NCI-H2196 treated with DMSO at 0.1 percent for 48 hours (cell line): ENCODE measurements around the gene PGS1.

Experiments
- DNase-seq: peaks from one replicate; lab custom pipeline; 2025; ENCODE audit not compliant: unreplicated experiment; lab: John Stamatoyannopoulos, UW

PGS1 gene

DNA sequence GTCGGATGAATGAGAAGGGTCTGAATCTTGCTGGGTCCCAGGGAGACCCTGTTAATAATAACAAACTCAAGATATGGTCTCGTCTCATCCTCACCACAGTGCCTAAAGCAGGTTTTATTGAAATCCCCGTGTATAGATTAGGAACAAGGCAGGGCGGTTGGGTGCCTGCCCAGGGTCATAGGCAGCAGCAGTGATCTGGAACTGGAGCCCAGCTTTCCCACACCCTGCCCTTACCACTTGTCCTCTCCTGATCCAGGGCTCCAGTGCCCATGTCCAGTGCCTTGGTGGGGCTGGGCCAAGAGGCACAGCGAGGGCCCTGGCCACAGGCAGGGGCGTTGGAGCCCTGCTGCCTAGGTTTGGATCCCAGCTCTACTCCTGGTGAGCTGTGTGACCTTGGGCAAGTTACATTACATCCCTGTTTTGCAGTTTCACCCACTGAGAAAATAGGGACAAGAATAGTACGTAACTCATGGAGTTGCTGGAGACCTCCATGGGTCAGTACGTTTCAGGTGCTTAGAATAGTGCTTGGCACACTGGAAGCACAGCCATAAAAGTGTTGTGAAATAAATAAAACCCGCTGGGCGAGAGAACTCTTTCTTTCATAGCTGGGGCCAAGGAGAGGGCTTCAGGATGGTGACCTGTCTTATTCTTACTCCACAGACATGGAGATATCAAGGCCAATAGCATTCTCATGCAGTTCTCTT is 32.5 kb upstream of the PGS1 start:
- DNase-seq = no peak

DNA sequence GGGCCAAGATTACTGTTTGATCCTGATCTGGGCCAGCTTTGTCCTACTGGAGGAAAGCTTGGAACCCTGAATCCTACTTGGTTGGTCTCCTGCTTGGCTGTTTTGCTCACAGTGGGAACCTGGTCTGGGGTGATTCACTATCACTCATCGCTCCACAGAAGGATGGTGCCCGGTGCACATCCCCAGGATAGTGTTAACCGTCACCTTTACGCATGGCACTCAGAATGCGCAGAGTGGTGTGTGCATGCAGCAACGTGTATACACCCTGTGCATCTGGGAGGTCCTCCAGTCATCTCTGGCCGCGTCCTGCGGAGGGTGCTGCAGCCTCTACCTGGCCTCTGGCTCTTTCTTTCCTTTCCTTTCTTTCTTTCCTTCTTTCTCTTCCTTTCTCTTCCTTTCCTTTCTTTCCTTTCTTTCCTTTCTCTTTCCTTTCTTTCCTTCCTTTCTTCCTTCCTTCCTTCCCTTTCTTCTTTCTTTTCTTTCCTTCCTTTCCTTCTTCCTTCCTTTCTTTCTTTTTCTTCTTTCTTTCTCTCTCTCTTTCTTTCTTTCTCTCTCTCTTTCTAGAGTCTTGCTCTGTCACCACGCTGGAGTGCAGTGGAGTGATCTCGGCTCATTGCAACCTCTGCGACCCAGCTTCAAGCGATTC is 31.7 kb upstream of the PGS1 start:
- DNase-seq = no peak

DNA sequence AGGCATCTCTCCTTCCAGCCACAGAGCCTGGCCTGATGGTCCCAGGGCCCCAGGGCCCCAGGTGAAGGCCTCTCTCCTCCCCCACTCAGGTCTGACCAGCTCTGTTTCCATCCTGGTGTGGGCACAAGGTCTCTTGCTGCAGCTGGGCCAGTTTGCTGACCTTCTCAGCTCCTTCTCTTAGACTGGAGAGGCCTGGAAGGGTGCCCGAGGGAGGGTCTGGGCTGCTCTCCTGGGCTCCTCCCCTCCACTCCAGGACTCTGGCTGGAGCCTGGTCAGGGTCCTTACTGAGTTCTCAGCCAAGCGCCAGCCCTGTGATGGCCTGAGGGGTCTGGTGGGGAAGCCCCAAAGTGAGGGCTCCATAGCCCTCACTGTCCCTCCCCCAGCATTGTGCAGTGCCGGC is 31.0 kb upstream of the PGS1 start:
- DNase-seq = no peak

DNA sequence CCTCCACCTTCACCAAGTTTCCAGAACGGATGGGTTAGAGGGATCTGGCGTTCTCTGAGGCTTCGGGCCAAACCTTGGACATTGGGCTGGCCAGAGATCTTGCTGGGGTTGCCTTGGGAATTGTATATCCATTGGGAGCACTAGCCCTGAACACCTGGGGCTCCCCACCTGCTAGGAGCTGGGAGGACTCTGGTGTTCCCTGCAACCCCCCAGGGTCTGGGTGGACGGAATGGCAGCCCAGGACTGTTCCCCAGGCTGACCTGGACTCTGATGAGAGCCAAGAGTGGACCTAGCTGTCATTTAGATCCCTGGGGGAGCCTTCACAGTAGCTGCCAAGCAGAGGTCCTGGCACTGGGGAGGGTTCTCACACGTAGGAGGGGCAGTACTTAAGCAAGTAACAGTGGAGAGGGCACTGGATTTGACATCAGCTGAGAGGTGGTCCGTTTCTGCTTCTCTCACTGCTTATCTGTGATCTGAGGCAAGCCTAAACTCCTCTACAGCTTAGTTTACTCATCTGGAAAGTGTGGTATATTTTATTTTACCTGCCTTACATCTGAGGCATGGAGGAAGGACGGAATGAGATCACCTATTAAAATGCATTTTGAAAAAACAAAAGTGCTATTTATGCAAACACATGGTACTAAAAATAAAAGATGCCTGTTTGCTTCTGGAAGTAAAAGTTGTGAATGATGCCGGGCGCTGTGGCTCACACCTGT is 30.2 kb upstream of the PGS1 start:
- no peak for DNase-seq

DNA sequence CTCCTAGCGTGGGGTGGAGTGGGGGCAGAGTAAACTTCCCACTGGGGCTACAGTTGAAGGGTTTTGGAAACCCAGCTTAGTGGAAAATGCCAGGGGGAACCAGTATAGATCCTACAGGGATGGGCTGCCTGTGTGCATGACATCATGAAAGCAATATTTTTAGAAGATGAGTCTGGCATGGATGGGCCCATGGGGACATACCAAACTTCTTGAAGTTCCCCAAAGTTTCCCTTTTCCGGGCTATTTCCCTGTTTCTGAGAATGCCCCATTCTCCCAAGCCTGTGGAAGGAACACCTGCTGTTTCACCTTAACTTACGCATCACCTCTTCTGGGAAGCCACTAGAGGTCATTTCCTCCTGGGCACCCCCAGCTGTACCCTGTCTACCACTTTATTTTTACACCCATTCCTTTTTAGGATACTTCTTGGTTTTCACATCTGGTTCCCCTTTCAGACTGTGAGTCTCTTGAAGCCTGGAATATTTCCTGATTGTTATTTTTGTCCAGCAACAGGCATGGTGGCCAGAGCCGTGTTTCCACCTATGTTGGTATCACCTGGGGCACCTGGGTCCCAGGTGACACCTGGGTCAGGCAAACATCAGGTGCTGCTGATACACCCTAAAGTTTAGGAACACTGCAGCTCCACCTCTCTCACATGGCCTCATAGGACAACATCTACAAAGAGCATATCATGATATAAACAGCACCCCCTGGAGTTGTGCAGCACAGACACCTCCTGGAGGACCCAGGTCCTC is 28.4 kb upstream of the PGS1 start:
- DNase-seq = no peak

DNA sequence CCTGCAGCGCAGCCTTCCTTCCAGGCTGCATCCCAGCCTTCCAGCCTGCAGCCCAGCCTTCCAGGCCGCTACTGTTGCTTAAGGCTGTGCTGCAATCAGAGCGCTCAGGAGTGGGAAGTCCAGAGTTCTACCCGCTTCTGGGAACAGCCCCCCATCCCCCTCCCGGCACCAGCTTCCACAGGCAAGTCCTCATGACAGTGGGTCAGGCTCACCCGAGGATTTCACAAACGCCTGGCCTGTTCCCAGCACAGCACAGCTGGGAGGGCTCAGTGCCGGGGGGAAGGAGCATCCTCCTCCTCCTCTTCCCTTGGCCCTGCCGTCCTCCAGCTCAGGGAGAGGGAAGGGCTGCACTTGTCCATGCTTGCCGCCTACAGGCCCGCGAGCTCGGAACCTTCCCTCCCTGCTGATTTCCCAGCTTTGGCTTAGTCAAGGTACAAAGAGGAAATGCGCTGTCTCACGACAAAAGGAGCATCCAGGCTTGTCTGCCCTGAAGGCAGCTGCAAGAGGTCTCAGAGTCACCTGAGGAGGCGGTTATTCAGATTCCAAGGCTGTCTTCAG is 26.9 kb upstream of the PGS1 start:
- DNase-seq = peak; percentile 39

DNA sequence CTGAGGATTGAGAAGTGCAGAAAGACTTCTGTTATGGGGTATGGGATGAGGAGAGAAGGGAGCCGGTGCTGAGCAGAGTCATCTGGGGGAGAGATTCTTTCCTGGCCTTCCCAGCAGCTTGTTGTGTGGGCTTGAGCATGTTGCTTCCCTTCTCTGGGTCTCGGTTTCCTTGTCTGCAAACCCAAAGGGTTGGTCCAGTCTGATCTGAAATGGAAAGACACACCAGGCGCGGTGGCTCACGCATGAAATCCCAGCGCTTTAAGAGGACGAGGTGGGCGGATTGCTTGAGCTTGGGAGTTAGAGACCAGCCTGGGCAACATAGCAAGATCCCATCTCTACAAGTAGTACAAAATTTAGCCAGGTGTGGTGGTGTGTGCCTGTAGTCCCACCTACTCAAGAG is 24.6 kb upstream of the PGS1 start:
- DNase-seq = no peak

DNA sequence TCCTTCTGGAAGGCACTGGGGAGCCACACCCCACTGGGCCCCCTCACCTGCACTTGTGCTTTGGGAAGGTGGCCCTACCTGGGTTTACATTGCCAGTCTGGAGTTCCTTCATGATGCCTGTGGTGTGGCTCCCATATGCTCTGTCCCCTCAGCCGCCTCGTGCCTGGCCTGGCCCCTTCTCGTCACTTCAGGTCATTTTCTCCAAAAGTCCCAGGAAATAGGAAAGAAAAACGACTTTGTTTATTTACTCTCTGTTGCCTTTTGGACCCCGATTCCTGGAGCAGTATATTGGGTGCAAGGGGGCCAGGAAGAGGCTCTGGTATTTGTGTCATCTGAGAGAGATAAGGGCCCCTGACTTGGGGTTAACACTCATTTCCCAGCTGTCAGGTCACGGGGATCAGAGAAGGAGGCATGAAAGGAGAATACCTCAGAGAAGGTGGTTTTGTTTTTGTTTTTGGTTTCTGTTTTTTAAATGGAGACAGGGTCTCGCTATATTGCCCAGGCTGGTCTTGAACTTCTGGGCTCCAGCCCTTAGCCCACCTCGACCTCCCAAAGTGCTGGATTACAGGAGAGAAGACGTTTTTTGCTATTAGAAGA is 23.3 kb upstream of the PGS1 start:
- DNase-seq = no peak

DNA sequence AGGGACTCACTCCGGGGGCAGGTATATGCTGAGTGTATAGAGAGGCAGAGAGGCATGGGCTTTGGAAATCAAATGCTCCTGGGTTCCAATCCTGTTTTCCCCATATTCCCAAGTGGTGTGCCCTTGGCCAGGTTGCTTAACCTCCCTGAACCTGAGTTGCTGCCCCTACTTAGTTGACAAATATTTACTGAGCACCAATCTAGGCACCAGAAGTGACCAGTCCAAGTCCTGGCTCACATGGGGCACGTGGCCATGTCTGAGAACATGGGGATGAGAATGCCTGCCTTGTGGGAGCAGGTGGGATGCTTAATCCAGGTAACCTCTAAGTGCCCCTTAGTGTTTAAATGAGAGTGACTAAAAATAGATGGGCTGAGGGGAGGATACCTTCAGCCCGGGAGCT is 22.7 kb upstream of the PGS1 start:
- no peak for DNase-seq

DNA sequence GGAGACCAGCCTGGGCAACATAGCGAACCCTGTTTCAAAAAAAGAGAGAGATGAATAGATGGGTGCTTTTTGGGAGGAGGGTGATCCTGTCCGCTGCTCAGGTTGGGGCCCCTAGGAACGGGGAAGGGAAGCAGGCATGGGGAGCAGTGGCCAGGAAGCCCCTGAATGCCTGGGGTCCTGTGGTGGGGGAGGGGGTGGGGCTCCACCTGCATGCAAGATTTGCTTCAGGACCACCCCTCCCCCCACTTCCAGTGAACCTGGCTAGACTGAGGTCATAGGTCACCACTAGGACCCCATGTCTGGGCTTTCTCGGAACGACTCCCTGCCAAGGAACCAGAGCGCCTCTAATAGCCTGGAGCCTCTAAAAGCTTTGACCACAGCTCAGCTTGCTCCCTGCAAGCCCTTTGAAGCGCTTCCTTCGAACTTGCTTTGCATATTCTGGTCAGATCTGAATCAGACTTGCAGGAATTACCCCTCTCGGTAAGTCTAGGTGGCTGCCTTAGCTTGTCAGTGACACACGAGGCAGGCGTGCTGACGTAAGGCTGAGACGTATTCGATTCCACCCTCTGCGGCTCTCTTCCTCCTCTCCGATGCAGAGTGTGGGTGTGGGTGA is 22.2 kb upstream of the PGS1 start:
- DNase-seq = no peak

DNA sequence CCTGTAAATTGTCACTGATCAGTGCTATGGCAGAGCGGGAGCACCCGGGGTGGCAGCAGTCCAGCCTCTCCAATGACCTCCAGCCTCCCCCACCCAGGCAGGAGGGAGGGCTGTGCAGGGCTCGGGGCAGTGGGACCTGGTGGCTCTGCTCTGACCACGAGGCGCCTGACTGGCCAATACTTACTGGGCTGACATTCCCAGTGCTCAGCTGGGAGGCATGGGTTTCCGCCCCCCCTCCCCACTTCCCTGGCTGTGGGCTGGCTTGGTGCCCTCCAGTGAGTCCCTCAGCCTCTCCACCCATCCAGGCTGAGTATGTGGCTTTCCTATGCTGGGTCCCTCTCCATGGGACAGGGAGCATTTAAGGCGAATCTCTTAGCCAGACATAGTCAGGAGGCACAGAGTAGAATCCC is 21.3 kb upstream of the PGS1 start:
- no peak for DNase-seq

DNA sequence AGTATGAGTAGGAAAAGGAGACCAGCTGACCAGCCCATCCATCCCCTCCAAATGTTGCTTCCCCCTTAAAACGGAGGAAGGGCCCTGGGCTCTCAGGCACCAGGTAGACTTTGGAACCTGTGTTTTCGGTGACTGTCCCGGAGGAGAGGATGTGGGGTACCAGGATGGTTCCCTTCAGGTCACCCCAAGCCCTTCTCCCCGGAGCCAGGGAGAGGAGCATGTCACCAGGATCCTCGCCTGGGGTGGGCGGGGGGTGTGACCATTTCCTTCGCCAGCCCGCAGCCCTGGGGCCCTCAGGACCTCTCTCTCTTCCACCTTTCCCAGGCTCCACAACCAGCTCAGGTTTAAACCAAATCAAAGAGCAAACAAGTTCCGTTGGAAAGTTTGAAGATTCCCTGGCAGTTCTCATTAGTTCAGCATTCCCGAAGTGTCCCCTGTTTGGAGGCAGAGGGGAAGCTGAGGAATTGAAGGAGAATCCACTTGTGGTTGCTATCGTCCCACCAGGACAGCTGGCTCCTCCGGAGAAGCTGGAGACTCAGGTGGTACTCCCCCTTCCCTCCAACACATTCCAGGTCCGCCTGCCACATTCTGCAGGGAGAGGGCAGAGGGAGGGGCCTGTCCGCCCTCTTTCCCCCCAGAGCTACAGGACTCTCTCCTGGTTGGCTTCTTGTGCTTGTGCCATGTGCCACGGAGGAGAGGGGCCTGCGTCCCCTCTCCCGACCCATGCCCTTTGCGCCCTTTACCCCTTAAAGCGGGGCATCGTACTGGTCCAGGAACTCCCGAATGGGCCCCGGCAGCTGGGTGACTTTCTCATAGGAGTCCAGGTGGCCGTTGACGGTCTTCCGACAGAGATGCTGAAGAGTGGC is 20.5 kb upstream of the PGS1 start:
- no peak for DNase-seq

DNA sequence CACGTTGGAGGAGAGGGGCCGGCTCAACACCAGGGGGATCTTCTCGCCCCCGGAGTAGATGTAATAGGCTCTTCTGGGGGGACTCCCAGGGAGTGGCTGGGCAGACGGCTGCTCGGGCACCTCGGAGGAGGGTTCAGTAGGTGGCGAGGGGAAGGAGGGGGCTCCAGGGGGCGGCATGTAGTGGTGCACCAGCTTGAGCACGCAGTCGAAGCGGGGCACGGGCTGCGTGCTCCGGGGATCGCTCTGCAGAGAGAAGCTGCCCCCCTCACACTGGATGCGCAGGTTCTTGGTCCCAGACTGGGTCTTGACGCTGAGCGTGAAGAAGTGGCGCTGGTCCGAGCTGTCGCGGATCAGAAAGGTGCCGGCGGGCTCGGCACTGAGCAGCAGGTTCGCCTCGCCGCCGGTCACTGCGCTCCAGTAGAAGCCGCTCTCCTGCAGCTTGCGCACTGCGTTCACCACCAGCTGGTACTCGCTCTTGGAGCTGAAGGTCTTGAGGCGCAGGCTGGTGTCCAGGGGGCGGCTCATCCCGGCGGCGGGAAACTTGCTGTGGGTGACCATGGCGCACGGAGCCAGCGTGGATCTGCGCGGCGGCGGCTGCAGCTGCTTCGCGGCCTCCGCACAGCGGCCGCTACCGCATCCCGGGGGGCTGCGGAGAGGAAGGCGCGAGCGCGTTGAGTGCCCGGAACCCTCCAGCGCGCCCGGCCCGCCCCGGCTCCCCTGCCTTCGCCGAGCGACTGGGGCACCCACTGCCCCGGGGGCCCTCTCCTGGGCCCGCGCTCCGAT is 19.7 kb upstream of the PGS1 start:
- no peak for DNase-seq

DNA sequence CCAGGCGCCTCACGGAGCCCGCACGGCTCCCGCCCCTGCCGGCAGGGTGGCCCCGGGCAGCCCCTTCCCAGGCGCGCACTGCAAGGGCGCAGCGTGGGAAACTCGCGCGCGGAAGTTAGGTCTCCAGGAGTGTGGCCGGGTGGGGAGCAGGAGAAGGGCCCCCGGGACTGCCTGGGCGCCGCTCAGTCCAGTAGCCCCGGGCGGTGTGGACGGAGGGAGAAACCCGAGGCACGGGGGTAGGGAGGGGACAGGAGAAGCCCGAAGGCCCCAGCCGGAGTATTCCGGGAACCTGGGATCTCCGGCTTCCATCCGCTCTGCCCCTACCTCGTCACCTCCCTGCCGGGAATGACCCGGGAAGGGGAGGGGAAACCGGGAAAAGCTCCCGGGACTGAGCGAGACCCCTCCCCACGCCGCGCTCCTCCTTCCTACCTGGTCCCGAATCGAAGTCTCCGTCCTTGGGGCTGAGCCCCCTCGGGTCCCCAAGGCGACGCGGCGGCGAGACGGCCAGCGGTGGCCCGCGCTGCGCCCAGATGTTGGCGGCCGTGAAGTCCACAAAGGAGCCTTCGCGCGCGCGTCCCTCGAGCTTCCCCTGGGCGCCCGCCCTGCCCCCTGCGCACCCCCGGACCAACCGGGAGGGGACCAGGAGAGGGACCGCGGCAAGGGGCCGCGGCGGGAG is 19.0 kb upstream of the PGS1 start:
- DNase-seq = no peak

DNA sequence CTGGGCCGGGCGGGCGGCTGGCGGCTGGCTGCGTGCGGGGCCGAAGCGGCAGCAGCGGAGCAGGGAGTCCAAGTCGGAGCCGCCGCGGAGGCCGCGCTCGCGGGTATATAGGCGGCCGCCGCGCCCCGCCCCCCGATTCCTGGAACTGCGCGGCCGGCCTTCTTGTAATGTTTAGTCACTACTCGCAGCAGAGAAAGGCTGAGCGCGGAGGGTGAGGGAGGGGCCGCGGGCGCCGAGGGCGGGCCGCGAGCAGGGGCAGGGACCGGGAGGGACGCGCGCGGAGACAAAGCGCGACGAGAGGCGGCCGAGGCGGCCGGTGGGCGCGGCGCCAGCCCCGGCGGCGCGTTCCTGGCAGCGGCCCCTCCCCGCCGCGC is 18.5 kb upstream of the PGS1 start, which contains the start of gene SOCS3:
TSS of gene SOCS3 (minus strand) at position 81 of the 374 bp plus-strand sequence. CDS start 982 bp downstream, outside the sequence.
- peak; percentile 95 for DNase-seq

DNA sequence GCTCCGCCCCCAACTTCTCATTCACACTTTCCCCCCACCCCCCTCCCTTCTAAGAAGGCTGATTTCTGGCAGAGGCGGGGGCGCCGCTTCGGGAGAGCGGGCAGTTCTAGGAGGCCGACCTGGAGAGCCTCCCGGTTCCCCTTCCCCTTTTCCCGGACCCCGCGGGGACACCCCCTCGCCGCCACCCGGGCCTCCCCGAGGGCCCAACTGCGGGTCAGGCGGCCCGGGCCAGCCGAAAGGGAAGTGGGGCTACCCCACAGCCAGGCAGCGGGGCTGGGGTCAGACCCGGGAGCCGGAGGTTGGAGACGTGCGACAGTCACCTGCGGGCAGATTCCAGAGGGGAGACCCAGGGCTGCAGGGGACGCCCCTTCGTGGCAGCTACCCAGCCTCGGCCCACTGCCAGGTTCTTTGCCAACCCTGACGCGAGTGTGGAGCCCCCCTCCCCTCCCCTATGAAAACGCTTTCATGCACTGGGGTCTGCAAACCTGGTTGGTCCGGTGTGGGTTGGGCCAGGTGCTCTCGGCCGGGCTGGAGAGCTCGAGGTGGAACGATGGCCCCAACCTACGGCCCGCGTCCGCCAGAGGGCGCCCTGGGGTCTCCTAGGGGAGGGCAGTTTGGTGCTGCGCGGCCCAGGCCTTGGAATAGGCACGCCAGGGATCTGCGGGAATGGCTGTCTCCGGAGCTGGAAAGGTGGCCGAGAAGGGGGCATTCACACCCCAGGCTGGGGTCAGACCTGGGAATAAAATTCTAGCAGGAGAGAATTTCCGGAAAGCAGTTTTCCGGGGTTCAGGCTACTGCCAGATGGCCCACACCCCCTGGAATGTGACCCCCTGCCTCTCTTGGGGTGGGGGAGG is 17.9 kb upstream of the PGS1 start:
- peak; percentile 91 for DNase-seq

DNA sequence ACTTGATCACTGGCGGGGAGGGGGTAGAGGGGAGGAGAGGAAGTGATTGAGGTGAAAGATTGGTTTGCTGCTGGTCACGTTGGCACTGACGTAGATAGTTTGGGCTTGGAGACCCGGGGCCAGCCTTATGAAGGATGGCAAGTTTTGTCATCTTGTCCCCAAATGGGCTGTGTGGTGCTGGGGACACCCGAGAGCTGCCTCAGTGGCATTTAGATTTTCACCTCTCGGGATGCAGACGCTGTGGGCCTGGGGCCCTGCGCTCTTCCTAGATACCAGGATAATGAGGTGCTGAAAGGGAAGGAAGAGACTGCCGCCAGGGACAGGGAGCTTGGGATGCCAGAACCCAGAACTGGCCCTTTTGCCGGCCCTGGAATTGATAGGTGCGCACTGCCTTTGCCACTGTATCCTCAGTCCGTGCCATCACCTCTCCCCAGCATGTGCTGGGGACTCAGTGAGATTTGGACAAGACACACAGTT is 17.2 kb upstream of the PGS1 start:
- DNase-seq = no peak
